Dermis microvascular lymphatic vessel endothelial cell (primary cell): ENCODE measurements around the gene GABBR2. TPM values are rescaled to one million over a fixed set of nuclear protein-coding genes. Genes with fewer than 3 reads are reported as not detected.
A peak's percentile ranks its signal among the peaks of the same experiment; 100 is the strongest.

ENCODE experiments used
- DNase-seq, 2 donors: peaks; one replicate each; pipeline versions ENCODE4 v3.0.0 to v3.0.0-alpha.2; 2010; ENCODE audit warnings: low read depth in 2 of 2
- total RNA-seq: library from RNA; depleted of rRNA; stranded (reverse); fragments of >200 nt; gene quantifications from 2 replicates; pipeline ENCODE4 v1.2.1, GENCODE V29; 2014

Gene GABBR2
- total RNA-seq, 1 donor from 2014 or later = 1.8 TPM

DNA sequence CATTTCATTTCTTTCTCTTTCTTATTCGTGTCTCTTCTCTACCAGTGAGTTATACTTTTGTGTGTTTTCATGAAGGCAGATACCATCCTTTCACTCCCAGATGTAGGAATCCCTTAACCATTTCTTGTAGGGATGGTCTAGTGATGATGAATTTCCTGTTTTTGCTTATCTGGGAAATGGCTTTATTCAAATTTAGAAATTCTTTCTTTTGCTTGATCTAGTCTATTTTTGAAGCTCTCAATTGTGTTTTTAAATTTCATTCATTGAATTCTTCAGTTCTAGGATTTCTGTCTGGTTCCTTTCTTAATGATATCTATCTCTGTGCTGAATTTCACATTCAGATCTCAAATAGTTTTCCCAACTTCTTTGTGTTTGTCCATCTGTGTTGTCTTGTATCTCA is 357.4 kb downstream of the GABBR2 start:
- no peak for DNase-seq

DNA sequence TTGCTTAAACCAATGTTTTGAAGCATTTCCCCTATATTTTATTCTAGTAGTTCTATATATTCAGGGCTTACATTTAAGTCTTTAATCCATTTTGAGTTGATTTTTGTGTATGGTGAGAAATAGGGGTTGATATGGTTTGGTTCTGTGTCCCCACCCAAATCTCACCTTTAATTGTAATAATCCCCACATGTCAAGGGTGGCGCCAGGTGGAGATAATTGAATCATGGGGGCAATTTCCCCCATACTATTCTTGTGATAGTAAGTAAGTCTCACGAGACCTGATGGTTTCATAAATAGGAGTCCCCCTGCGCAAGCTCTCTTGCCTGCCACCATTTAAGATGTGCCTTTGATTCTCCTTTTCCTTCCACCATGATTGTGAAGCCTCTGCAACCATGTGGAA is 361.1 kb downstream of the GABBR2 start:
- DNase-seq = no peak

DNA sequence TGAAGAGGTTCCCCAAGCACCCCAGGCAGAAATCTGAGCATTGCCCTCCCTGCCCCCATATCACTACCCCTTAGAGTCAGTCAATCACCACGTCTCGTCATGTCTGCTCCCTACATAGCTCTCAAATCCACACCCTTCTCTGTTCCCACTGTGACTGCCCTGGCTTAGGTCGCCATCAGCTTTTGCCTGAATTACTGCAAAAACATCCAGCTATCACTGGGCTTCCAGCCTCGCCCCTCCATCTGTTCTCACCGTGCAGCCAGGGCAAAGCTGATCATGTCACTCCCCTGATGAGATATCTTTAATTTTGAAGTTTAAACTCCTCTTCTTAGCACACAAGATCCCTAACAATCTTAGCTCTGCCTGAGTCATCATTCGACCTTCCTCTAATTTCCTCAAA is 363.7 kb downstream of the GABBR2 start:
- no peak for DNase-seq

DNA sequence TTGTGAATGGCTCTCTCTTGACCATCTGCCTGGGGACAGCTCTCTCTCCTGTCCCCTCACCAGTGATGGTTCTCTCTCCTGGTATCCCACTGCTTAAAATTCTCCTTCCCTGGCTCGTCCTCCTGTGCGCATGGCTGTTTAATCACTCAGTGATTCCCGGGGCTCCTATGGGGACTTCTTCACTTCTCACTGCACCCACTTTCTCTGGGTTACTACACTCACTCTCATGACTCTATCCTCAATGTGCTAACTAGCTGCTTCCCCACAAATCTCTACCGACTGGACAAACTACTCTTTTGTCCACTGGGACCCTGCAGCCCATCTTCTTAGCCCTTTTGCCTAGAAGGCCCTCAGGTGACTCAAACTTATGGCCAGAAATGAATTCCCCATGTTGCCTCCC is 364.2 kb downstream of the GABBR2 start:
- no peak for DNase-seq

DNA sequence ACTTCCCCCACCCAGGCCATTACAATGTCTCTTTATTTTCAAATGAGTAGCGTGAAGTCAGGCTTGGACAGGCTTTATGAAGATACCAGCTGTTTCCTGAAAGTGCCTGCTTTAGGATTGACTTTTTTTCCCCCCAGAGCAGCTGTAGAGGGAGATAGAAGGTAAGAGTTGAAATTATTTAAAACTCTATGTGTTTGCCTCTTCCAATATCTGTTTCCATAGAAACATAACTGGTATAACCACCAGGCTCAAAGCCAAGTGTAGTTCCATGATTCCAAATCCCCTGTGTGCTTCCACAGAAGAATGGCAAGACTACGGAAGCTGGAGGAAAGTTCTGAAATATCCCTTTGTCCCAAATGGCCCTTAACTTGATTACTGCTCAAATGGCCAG is 365.9 kb downstream of the GABBR2 start:
- DNase-seq = peak; percentile 80 to 91

DNA sequence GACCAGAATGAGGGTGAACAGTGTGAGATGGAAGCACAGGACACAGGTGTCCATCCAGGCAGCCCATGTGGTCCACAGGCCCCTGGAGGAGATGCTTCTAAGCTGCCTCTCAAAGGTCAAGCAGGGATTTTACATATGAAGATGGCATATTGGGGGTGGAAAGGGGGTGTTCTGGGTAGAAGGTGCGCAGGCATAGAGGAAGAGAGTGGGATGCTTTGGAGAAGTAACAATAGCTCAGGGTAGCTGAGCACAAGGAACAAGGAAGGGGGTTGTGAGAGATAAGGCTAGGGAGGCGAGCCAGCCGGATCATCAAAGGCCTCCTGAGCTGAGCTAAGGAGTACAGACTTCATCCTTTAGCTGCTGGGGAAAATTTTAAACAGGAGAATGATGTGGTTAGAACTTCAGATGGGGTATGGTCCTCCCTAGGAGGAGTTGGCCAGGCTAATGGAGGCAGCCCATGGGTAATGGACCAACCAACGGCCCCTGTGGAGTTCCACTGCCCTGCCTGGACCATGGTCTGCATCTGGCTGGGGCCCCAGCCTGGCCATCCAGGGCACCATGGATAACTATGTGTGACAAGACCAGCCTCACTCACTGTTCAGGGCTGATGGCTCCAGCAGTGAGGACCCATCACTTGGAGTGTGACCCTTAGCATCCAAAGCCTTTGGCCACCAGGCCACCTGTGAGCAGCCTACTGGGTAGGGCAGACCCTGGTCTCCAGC is 366.5 kb downstream of the GABBR2 start:
- DNase-seq = no peak

DNA sequence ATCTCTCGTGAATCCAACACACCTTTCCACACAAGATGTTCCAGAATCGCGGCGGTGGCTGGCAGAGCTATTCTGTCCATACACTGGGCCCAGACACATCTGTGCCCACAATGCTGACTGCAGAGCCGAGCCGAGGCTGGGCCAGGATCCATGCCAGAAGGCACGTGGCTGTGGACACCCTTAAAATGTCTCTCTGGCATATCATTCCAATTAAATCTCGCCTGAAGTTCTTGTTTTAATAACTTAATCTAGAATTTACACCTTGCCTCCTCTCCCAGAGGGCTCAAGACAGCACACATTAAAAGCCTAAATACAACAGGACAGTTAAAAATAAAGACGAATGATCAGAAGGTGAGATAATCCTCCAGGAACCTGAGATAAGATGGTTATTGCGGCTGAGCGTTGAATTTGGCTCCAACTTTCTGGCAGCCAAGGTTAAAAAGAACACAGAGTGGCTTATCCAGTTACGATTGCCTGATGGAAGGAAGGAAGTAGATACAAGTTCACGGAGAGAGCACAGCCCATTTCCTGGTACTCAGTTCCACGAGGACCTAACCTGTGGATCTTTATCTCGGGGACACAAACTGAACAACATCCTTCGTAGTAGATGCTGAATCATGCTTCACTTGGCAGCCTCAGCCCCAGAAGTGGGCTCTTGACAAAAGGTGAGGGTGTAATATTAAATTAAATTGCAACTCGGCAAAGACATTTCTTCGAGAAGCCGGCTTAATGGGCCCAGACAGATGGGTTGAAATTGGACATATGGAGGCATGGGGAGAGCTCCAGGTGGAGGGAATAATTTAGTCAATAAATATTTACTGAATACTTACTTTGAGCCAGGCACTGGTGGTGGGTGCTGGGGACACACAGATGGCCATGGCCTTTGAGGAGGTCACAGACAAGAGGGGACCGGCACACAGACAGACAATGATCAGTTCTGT is 367.3 kb downstream of the GABBR2 start:
- DNase-seq = peak; percentile 55 to 81

DNA sequence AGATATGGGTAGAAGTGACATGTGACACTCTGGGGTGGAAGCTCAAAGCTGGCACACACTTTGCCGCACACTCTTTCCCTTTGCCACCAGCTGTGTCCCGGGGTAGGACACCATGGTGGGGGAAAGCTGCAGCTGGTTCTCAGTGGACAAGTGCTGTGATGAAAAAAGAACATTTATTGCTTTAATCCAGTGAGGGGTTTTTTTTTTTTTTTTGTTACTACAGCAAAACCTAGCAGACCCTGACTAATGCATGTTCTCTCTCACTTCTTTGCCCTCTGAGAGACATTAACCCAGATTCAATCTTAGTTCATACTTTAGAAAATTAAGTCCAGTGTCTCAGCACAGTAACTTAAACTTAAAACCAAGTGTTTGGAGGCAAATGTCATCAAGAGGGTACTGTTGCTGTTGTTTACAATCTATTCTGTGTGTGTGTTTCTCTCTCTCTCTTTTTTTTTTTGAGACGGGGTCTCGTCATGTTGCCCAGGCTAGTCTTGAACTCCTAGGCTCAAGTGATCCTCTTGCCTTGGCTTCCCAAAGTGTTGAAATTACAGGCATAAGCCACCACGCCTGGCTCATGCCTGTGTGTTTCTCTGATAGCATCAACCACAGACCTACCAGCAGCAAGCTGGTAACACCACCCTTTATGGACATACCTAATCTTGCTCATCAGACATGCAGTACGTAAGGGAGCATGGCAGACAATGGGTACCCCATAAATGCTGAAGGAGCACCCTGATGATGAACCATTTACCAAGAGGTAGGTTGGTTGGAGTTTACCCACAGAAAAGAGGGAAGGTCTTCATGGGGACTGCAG is 368.5 kb downstream of the GABBR2 start:
- no peak for DNase-seq

DNA sequence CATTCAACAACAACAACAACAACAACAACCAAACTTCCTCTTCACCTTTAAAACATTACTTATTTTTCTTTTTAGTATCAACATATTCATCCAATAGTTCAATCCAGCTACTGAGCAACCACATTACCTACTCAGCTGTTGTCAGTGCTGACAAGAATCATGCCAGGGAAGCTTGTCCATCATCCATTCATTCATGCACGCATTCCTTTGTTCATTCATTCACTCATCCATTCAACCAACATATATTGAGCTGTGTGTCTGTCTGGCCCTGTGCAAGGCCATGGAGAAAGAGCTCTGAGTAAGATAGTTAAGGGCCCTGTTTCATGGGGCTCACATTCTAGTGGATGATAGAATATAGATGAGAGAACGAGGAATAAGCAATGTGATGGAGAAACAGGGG is 373.1 kb downstream of the GABBR2 start:
- no peak for DNase-seq

DNA sequence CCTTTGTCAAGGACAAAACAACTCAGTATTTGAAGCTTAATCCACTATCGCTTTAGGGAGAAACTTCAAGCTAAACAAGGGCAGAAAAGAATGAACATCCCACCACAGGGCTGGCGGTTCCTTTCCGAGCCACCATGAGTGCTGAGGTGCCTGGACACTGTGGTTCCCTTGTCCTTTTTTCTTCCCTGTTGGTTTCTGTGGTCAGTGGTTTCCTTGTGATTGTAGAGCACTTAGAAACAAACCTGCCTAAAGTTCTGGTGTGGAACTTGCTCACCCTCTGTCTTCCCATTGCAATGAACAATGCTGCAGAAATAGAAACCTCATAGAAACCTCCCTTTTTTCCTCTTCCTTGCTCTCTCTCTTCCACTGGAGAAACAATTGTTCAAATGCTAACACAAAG is 373.9 kb downstream of the GABBR2 start:
- no peak for DNase-seq

DNA sequence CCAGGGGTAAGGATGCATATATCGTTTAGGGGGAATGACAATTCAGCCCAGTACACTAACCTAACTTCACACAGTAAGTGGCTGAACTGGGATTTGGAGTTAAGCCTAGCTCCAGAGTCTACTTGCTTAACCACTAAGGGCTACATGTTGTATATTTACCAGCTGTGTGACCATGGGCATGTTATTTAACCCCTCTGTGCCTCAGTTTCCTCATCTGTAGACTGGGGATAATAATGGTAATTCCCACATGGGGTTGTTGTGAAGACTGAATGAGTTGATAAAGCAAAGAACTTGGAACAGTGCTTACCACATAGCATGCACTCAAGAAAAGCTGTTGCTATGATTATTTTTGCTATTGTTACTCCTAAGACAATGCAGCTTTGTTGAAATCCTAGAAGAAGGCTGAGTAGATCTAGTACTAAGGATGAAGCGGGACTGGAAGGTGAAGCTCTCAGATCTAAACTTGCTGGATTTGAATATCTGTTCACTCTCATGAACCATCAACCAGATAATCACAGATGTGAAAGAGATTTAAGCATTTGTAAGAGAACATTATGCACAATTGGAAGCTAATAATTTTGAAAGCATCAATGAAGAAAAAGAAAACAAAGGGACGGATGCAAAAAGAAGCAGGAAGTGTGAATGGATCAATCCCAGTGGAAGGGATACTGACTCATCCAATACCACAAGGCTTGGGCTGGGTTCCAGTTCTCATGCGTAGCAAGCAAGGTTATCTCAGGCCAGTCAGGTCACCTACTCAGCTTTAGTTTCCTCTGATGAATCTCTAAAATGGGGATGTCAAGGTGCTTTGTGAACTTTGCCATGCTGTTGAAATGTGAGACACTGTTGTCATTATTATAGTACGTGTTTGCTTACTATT is 374.8 kb downstream of the GABBR2 start:
- DNase-seq = peak; percentile 90 to 98

DNA sequence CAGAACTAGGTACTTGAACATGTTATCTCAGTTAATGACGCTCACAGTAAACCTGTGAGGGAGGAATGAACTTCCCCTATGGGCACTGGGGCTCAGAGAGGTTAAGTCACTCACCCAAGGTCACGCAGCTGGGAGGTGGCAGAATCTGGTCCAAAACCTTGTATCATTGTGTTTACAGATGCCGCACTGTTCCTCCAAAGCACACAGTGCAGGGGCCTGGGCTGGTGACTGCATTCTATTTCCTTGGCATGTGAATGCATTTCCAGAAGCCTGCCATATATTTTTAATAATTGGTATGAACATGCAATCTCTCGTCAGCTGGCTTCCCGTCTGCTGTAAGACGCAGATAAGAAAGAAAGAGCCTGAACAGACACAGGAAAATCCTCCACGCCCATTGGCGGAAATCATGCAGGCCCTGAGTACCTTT is 376.3 kb downstream of the GABBR2 start:
- peak in 1 of 2 donors; percentile 78 for DNase-seq

DNA sequence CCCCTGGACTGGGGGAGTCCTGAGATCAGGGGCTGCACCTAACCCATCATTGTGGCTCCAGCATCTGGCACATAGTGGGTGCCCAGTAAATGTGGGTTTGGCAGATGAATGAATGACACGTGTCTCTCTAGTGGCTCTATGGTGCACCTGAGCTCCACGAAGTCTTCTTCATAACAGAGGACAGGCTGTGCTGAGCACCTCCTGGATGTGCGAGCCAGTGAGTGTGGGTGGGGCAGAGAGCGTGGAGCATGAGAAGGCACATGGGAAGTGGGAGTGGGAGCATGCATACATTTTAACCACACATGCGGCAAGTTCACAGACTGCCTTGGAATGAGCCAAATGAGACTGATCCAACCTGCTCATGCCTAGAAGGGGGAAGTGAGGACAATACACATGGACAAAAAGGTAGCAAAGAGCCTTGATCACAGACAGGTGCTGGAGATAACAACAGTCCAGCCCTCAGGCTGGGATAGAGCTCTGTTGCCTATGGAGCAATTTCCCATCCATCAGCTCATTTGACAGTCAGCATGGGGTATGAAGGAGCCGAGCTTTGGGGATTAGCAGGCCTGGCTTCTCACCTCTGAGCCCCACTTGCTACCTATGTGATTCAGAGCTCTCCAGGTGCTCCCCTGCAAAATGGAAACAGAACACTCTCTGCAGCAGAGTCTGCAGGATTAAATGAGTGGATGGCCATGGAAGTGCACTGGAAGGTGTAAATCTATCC is 377.0 kb downstream of the GABBR2 start:
- DNase-seq = no peak

DNA sequence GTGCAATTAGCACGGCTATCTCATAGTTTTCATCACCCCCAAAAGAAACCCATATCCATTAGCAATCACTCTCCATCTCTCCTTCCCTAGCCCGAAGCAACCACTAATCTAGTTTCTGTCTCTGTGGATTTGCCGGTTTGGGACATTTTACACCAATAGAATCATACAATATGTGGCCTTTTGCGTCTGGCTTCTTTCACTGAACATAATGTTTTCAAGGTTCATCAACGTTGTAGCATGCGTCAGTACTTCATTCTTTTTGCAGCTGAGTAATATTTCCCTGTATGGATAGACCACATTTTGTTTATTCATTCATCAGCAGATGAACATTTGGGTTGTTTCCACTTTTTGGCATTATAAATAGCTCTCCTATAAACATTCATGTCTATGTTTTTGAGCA is 377.9 kb downstream of the GABBR2 start:
- peak in 1 of 2 donors; percentile 56 for DNase-seq

DNA sequence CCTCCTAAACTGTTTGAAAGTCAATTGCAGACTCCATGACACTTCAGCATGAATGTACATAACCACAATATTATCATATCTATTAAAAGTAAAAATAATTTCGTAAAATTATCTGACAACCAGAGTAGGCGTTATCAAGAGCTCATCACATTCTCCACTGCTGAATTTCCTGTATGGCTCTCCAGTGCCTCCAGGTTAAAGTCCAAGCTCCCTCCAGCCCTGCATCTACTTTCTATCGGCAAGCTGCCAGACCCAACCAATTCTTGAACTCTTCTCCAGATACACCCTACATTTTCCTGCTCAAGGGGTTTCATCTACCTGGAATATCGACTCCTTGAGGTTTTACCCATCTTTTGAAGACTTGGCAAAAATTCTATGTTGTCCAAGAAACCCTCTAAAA is 378.8 kb downstream of the GABBR2 start:
- DNase-seq = no peak

DNA sequence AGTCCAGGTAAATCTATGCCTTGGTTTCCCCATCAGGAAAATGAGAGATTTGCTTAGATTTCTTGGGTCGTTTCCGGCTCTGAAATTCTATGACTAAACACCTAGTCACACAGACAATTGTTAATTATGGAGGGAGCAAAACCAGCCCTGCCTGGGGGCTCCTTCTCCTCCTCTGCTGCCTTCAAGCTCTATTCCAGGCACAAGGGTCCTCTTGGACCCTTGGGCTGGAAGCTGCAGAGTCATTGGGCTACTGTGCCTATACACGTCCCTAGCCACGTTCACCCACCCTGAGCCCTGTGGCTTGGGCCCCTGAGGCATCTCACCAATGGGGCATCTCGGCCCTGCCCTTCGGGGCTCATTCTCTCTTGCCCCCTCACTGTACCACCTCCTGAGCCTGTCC is 379.5 kb downstream of the GABBR2 start:
- DNase-seq = no peak

DNA sequence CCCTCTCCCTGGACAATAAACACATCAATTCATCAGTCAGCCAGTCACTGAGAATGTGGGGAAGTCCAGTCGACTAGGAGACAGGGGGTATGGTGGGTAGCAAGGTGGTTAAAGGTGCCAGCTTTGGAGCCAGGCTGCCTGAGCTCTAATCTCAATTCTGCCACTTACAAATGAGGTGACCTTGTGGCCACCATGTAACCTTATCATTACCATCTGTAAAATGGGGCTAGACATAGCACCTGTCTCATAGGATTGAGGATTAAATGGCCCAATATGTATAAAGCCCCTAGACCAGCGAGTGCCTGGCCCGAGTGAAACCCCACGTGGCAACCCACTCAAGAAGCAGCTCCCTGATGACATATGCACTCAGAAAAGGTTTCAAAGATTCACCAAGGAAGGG is 380.0 kb downstream of the GABBR2 start:
- no peak for DNase-seq

DNA sequence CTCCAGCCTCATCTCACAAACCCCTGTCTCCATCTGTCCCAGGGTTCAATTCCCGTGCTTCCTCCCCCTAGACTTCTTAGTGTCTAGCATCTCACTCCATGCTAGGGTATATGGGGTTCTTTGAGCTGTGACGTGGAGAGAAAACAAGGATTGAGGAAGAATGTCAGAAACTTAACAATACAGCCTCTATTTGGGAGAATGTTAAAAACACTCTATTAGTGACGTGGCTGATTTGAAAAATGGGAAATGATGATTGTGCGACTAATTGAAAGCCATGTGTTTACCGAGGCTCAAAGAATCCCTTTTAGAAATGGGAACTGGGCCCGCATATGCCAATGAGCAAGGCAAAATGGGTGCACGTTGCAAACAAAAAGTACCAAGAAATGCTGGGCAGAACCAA is 380.6 kb downstream of the GABBR2 start:
- no peak for DNase-seq

DNA sequence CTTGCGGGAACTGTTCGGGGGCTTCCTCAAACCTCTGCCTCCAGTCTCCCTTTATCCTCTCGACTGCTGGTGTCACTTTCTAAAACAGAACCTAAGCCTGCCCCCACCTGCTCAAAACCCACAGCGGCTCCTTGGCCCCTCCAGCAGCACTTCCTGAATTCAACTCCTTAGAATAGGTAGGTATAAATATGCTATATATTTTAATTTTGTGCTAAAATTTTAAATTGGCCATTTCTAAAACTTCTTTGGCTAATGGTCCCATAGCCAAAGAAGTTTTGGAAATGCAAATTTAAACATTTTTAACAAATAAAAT is 381.5 kb downstream of the GABBR2 start:
- no peak for DNase-seq

DNA sequence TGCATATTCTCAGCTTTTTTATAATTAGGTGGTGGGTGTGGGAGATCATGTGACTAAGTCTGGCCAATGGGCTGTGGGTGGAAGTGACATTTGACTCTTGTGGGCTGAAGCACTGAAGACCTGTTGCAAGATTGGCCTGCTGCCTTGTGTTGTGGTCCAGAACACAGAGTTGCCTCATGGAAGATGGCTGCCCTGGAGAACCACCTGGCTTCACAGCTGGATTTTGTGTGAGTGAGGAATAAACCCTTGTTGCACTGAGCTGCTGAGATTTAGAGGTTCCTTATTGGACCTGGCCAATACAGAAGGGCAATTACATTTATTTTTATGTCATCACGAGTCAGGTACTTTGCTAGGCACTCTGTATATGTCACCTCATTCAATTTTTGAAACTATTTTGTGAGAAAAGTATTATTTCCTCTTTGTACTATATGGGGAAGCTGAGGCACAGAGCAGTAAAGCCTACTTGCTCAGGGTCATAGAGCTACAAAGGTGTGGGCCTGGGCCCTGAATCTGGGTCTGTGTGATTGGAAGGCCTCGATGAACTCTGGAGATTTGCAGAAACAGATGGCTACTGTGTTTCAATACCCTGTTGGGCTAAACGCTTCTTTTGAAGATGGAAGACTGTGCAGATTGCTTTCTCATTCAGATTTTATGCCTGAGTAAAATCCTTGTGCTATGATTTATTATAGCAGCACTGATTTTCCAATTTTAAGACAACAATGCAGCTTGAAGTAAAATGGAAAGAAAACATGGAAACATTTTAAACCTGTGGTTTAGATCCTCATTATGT is 382.1 kb downstream of the GABBR2 start:
- DNase-seq = no peak
